K562 (cell line): Measurements from ENCODE around the gene DNAJC12. TPM values are rescaled to one million over a fixed set of nuclear protein-coding genes. Genes with fewer than 3 reads are reported as not detected.

ENCODE experiments used
- ARID1B ChIP-seq: fragments of 450-650 bp; IDR thresholded peaks from 2 replicates; pipeline ENCODE4 v1.6.1; 2016; ENCODE audit warnings: antibody characterized with exemption, mild to moderate bottlenecking, inconsistent platforms
- DIDO1 ChIP-seq: fragments of 450-650 bp; IDR thresholded peaks from 2 replicates; pipeline ENCODE4 v1.6.1; 2016; ENCODE audit warnings: low read depth, missing biosample characterization, missing genetic modification characterization
- DNMT1 ChIP-seq: fragments of 450-650 bp; IDR thresholded peaks from 2 replicates; pipeline ENCODE4 v1.6.1; 2016; ENCODE audit warnings: antibody characterized with exemption, mild to moderate bottlenecking
- ERF ChIP-seq: fragments of 450-650 bp; formaldehyde crosslinking; IDR thresholded peaks from 2 replicates; pipeline ENCODE4 v1.4.0; 2020; ENCODE audit warnings: mild to moderate bottlenecking, mixed read lengths
- HDAC3 ChIP-seq: fragments of 450-650 bp; IDR thresholded peaks from 2 replicates; pipeline ENCODE4 v1.6.1; 2018; ENCODE audit warnings: borderline replicate concordance, mild to moderate bottlenecking, moderate library complexity; ENCODE audit not compliant: partially characterized antibody
- ILF3 ChIP-seq: fragments of 450-650 bp; IDR thresholded peaks from 2 replicates; pipeline ENCODE4 v1.6.1; 2018; ENCODE audit warnings: antibody characterized with exemption, mild to moderate bottlenecking, moderate library complexity, borderline replicate concordance
- KDM5B ChIP-seq: fragments of 200-600 bp; sonication (generic); IDR thresholded peaks from 2 replicates; pipeline ENCODE4 v1.6.1; 2012; ENCODE audit warnings: low read depth, mild to moderate bottlenecking, moderate library complexity, low read length, control low read depth, inconsistent platforms; ENCODE audit not compliant: insufficient replicate concordance
- KHSRP ChIP-seq: fragments of 450-650 bp; IDR thresholded peaks from 2 replicates; pipeline ENCODE4 v1.6.1; 2017
- KLF6 ChIP-seq: fragments of 250-450 bp; sonication (Bioruptor Pico); IDR thresholded peaks from 2 replicates; pipeline ENCODE4 v1.4.0; 2020; ENCODE audit warnings: mild to moderate bottlenecking, moderate library complexity, borderline replicate concordance
- MBD2 ChIP-seq: sonication (generic); IDR thresholded peaks from 2 replicates; pipeline ENCODE4 v1.6.1; 2016; ENCODE audit warnings: low read depth, borderline replicate concordance
- PHF20 ChIP-seq: fragments of 450-650 bp; IDR thresholded peaks from 2 replicates; pipeline ENCODE4 v1.6.1; 2018; ENCODE audit not compliant: partially characterized antibody
- SMARCC2 ChIP-seq: fragments of 450-650 bp; IDR thresholded peaks from 2 replicates; pipeline ENCODE4 v1.6.1; 2017; ENCODE audit warnings: antibody characterized with exemption, moderate library complexity, mild to moderate bottlenecking, low read depth
- THRAP3 ChIP-seq: fragments of 450-650 bp; IDR thresholded peaks from 2 replicates; pipeline ENCODE4 v1.6.1; 2016; ENCODE audit warnings: mild to moderate bottlenecking, inconsistent platforms, borderline replicate concordance
- ZNF431 ChIP-seq: sonication (generic); formaldehyde crosslinking; IDR thresholded peaks from 2 replicates; pipeline ENCODE4 v1.8.0; 2022; ENCODE audit warnings: mild to moderate bottlenecking, missing genetic modification reagents
- polyA plus RNA-seq, 8 experiments: library from polyadenylated mRNA; depleted of rRNA in 4 of 8; stranded (reverse) in 5 of 8; unstranded in 3 of 8; fragments of >200 nt; fragmentation: Nextera tagmentation in 2 of 8; fragmentation: Illumina TruSeq in 1 of 8; extraction: Ambion mirVana in 2 of 8; extraction: Trizol in 1 of 8; gene quantifications; 2 replicates each; pipeline versions ENCODE4 v1.2.1 to v1.2.3, GENCODE V29; 2011 to 2014; ENCODE audit warnings: inconsistent platforms in 1 of 8, missing spikeins in 1 of 8
- total RNA-seq, 7 experiments: library from RNA; depleted of rRNA in 6 of 7; stranded (reverse); fragments of >200 nt in 6 of 7; fragmentation: Illumina TruSeq in 2 of 7; extraction: Trizol in 2 of 7; gene quantifications; 2 replicates each; pipeline versions ENCODE4 v1.2.1 to v1.2.3, GENCODE V29; 2011 to 2021; ENCODE audit warnings: low replicate concordance in 1 of 7
- TF ChIP-seq, protein P1 (sequence below): fragments of 450-650 bp; formaldehyde crosslinking; IDR thresholded peaks from 2 replicates; pipeline ENCODE4 v1.4.0; 2020; ENCODE audit warnings: mild to moderate bottlenecking, moderate library complexity
- TF ChIP-seq, protein P2 (sequence below): fragments of 450-650 bp; formaldehyde crosslinking; IDR thresholded peaks from 2 replicates; pipeline ENCODE4 v1.4.0; 2022; ENCODE audit warnings: missing genetic modification characterization
- TF ChIP-seq, protein P3 (sequence below): sonication (generic); formaldehyde crosslinking; IDR thresholded peaks from 2 replicates; pipeline ENCODE4 v1.8.1; 2023; ENCODE audit warnings: mild to moderate bottlenecking, missing genetic modification reagents
- TF ChIP-seq, protein P4 (sequence below), 2 experiments: fragments of 450-650 bp; IDR thresholded peaks; 2 replicates each; pipeline ENCODE4 v1.6.1; 2016
- TF ChIP-seq, protein P5 (sequence below), 2 experiments: IDR thresholded peaks in 1 of 2; conservative IDR thresholded peaks in 1 of 2; 2 replicates each; pipeline ENCODE4 v1.6.1; 2016; ENCODE audit warnings: low read depth in 2 of 2, mild to moderate bottlenecking in 1 of 2, missing compliant biosample characterization in 1 of 2, missing genetic modification characterization in 1 of 2, moderate library complexity in 1 of 2

Gene DNAJC12
- total and polyA plus RNA-seq, 9 of the 15 experiments (the other 6 are each of a cell fraction or from before 2014, with no cell fraction given), result 7.4 to 95.9 (median 68.5) TPM

DNA sequence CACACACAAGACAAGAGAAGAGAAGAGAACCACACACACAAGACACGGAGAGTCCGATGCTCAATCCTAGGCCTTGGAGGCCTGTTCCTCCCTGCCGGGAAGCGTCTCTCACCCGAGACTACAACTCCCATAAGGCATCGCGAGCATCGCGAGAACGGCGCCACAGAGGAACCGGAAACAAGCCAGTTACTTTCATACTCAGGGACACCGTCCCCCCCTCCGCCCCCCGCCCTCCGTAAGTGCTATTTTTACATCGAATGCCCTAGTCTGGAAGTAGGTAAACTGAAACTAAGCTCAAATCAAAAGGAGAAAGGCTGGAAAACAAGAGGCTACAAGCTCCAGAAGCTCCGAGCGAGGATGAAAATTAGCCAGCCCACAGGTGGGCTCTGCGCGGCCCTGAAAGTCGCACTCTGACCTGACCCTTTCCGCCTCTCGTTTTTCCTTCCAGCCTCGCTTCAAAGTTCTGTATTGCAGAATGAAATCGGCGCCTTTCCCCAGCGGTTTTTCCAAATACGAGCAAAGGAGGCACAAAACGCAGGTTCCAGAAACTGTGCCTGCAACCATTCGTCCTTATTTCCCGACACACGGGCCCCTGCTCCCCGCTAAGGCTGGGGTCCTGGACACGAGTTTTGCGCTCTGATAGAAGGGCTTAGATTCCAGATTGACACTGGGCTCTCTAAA, 11.5 kb upstream of the DNAJC12 start (continued):
- TF ChIP-seq, protein P1, sequence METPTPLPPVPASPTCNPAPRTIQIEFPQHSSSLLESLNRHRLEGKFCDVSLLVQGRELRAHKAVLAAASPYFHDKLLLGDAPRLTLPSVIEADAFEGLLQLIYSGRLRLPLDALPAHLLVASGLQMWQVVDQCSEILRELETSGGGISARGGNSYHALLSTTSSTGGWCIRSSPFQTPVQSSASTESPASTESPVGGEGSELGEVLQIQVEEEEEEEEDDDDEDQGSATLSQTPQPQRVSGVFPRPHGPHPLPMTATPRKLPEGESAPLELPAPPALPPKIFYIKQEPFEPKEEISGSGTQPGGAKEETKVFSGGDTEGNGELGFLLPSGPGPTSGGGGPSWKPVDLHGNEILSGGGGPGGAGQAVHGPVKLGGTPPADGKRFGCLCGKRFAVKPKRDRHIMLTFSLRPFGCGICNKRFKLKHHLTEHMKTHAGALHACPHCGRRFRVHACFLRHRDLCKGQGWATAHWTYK (CRISPR knock-in tag), result peak; percentile 11; the same call in 1 of the 2 replicates
- TF ChIP-seq MBD2, result peak; percentile 57
- TF ChIP-seq HDAC3, result peak; percentile 74
- 0 out of 2 replicates have a peak, but pooled peaks have one; percentile 37 for TF ChIP-seq ERF
- no peak for TF ChIP-seq ZNF431 (CRISPR knock-in tag)
- no peak for TF ChIP-seq THRAP3
- TF ChIP-seq, protein P2, sequence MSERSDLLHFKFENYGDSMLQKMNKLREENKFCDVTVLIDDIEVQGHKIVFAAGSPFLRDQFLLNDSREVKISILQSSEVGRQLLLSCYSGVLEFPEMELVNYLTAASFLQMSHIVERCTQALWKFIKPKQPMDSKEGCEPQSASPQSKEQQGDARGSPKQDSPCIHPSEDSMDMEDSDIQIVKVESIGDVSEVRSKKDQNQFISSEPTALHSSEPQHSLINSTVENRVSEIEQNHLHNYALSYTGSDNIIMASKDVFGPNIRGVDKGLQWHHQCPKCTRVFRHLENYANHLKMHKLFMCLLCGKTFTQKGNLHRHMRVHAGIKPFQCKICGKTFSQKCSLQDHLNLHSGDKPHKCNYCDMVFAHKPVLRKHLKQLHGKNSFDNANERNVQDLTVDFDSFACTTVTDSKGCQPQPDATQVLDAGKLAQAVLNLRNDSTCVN, result peak; percentile 71; the same call in 1 of the 2 replicates
- TF ChIP-seq PHF20, result peak; percentile 95
- peak; percentile 8; the same call in 1 of the 2 replicates for TF ChIP-seq ARID1B
- no peak for TF ChIP-seq SMARCC2
- TF ChIP-seq KDM5B, result peak; percentile 64
- 0 out of 2 replicates have a peak, but pooled peaks have one; percentile 72 for TF ChIP-seq DNMT1
- TF ChIP-seq, protein P3, sequence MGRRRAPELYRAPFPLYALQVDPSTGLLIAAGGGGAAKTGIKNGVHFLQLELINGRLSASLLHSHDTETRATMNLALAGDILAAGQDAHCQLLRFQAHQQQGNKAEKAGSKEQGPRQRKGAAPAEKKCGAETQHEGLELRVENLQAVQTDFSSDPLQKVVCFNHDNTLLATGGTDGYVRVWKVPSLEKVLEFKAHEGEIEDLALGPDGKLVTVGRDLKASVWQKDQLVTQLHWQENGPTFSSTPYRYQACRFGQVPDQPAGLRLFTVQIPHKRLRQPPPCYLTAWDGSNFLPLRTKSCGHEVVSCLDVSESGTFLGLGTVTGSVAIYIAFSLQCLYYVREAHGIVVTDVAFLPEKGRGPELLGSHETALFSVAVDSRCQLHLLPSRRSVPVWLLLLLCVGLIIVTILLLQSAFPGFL (CRISPR knock-in tag), result no peak
- TF ChIP-seq, protein P4, sequence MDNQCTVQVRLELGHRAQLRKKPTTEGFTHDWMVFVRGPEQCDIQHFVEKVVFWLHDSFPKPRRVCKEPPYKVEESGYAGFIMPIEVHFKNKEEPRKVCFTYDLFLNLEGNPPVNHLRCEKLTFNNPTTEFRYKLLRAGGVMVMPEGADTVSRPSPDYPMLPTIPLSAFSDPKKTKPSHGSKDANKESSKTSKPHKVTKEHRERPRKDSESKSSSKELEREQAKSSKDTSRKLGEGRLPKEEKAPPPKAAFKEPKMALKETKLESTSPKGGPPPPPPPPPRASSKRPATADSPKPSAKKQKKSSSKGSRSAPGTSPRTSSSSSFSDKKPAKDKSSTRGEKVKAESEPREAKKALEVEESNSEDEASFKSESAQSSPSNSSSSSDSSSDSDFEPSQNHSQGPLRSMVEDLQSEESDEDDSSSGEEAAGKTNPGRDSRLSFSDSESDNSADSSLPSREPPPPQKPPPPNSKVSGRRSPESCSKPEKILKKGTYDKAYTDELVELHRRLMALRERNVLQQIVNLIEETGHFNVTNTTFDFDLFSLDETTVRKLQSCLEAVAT (IDR thresholded peaks at IDR 0.05), result peak in 1 of 2 experiments; percentile 66; a peak in 1 of 4 replicates
- no peak for TF ChIP-seq ILF3
- peak; percentile 90 for TF ChIP-seq DIDO1 (tag)
- TF ChIP-seq, protein P5, sequence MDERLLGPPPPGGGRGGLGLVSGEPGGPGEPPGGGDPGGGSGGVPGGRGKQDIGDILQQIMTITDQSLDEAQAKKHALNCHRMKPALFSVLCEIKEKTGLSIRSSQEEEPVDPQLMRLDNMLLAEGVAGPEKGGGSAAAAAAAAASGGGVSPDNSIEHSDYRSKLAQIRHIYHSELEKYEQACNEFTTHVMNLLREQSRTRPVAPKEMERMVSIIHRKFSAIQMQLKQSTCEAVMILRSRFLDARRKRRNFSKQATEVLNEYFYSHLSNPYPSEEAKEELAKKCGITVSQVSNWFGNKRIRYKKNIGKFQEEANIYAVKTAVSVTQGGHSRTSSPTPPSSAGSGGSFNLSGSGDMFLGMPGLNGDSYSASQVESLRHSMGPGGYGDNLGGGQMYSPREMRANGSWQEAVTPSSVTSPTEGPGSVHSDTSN (CRISPR knock-in tag; IDR thresholded peaks at IDR 0.05; ENCODE audit: low read depth), result no peak
- TF ChIP-seq, protein P5 (tag; conservative IDR thresholded peaks at IDR 0.05; ENCODE audit: low read depth), result no peak
- no peak for TF ChIP-seq KHSRP
- TF ChIP-seq KLF6, result peak; percentile 15; the same call in 1 of the 2 replicates
